Heart left ventricle (tissue), 16 donors: Measurements from ENCODE around the gene VWA5A. TPM values are rescaled to one million over a fixed set of nuclear protein-coding genes. Genes with fewer than 3 reads are reported as not detected.

Experiments
- ATAC-seq, 4 donors: fragments of 200-7000 bp; cut with Tn5 transposase; one replicate each; pipeline ENCODE4 v1.9.1; 2020 to 2022; ENCODE audit warnings: moderate library complexity in 4 of 4, mild to moderate bottlenecking in 3 of 4, moderate number of reproducible peaks in 1 of 4
- DNase-seq, 5 donors: peaks; one replicate each; pipeline ENCODE4 v3.0.0-alpha.2; 2020
- H3K27ac ChIP-seq, 12 donors: fragments of 200-600 bp; sonication (generic) in 4 of 12; one replicate each; pipeline versions ENCODE4 v1.5.0 to v1.8.0; 2016 to 2022; ENCODE audit warnings: mild to moderate bottlenecking in 2 of 12
- H3K27me3 ChIP-seq, 9 donors: fragments of 200-600 bp; sonication (generic) in 2 of 9; one replicate each; pipeline versions ENCODE4 v1.5.1 to v1.8.0; 2016 to 2022; ENCODE audit warnings: mild to moderate bottlenecking in 3 of 9
- H3K36me3 ChIP-seq, 9 donors: fragments of 200-600 bp; sonication (generic) in 2 of 9; one replicate each; pipeline versions ENCODE4 v1.5.0 to v1.8.0; 2018 to 2022; ENCODE audit warnings: mild to moderate bottlenecking in 2 of 9
- H3K4me1 ChIP-seq, 12 donors: fragments of 200-600 bp; sonication (generic) in 4 of 12; one replicate each; pipeline versions ENCODE4 v1.5.0 to v1.8.0; 2016 to 2022; ENCODE audit warnings: mild to moderate bottlenecking in 3 of 12
- H3K4me3 ChIP-seq, 12 donors: fragments of 200-600 bp; sonication (generic) in 4 of 12; one replicate each; pipeline versions ENCODE4 v1.5.0 to v1.8.0; 2017 to 2022; ENCODE audit warnings: mild to moderate bottlenecking in 9 of 12, moderate library complexity in 4 of 12
- H3K9me3 ChIP-seq, 12 donors: fragments of 200-600 bp; sonication (generic) in 4 of 12; one replicate each; pipeline versions ENCODE4 v1.5.0 to v1.8.0; 2016 to 2022; ENCODE audit warnings: mild to moderate bottlenecking in 1 of 12
- POLR2A ChIP-seq, 2 donors: fragments of 450-650 bp; IDR thresholded peaks; one replicate each; pipeline ENCODE4 v1.6.1; 2017; ENCODE audit warnings: antibody characterized with exemption in 2 of 2, mild to moderate bottlenecking in 2 of 2, moderate library complexity in 2 of 2
- WGBS, 4 donors: extraction: QIAGEN DNeasy Blood & Tissue Kit in 2 of 4; methylation state at CpG; one replicate each; pipeline versions ENCODE4 v1.1.5 to v1.1.7; 2013 to 2018; 5-methylcytosine and 5-hydroxymethylcytosine counted together
- intact Hi-C, 10 donors: fragments of 100-400 bp; cut with DNase I; formaldehyde crosslinking; loops; one replicate each; pipeline versions ENCODE4 v1.11.1 to v1.14.2; 2022
- polyA plus RNA-seq, 2 donors: library from polyadenylated mRNA; stranded (reverse); fragments of 200-250 nt; gene quantifications; one replicate each; pipeline ENCODE4 v1.2.3, GENCODE V29; 2013
- total RNA-seq, 9 donors: library from RNA; depleted of rRNA in 2 of 9; stranded (reverse); fragments of >200 nt in 2 of 9; fragmentation: NEBNext Ultra II Directional in 3 of 9; extraction: Animal tissue kit (Norgen Biotek cat#: 25700) in 3 of 9; gene quantifications; one replicate each; pipeline versions ENCODE4 v1.1.0 to v1.2.4, GENCODE V29; 2016 to 2023
- TF ChIP-seq, protein P1 (sequence below), 12 donors: fragments of 200-600 bp; sonication (generic) in 4 of 12; IDR thresholded peaks; one replicate each; pipeline versions ENCODE4 v1.5.0 to v1.8.0; 2018 to 2022; ENCODE audit warnings: antibody characterized with exemption in 12 of 12, mild to moderate bottlenecking in 5 of 12
- donor health status: ischemic (EF 13 %, LVEDD 7.1; RV severe dilation, severe dysfunction).
- donor health status: healthy with polysubstance abuse.
- donor health status: DM: no; HTN: yes; CAD: no.
- donor health status: DM: no; HTN: no; CAD: no.
- donor health status: ischemic (EF 25% LVEDD 6.9; RV normal size, moderate dysfunction).
- donor health status: ischemic (EF 25% LVEDD 5.7; RV mildly dilated, moderate dysfunction).
- donor health status: healthy.
- donor health status: DM: yes; HTN: yes; CAD: no.
- donor health status: ischemic (EF 35%, LVEDD 5.7; RV mildly dilated, moderate dysfunction).
- donor health status: nonischemic (EF 11% LVEDD 7.7; RV severe dilation, severe dysfunction).
- donor health status: DM: yes; HTN: yes; CAD: no.
- donor health status: PGD.
- donor health status: ischemic (EF 29% LVEDD 5.4; RV normal size, mild dysfunction).
- donor health status: nonischemic (EF 23%, LVEDD 6.1; RV moderate dilation, normal function).

VWA5A gene
- total and polyA plus RNA-seq, 11 donors: 1.2 to 13.7 (median 2.8) TPM

DNA sequence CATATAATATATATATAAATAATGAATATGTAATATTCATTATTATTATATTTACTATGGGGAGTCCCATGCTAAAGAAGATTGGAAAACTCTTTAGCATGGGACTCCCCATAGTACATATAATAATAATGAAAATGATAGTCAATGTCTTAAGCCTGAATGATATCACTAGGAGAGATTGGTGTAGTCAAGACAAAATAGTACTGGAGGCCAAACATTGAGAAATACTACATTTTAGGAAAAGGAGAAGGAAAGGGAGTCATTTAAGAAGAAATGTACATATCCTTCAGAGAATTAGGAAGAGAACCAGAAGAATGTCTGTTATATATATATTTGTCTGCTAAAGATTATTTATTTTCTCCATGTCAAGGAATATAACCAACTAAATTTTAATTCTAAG lies 5.0 kb upstream of the VWA5A start:
- intact Hi-C loops: no loop called here
- TF ChIP-seq POLR2A (IDR thresholded peaks at IDR 0.05): no peak
- TF ChIP-seq, protein P1, sequence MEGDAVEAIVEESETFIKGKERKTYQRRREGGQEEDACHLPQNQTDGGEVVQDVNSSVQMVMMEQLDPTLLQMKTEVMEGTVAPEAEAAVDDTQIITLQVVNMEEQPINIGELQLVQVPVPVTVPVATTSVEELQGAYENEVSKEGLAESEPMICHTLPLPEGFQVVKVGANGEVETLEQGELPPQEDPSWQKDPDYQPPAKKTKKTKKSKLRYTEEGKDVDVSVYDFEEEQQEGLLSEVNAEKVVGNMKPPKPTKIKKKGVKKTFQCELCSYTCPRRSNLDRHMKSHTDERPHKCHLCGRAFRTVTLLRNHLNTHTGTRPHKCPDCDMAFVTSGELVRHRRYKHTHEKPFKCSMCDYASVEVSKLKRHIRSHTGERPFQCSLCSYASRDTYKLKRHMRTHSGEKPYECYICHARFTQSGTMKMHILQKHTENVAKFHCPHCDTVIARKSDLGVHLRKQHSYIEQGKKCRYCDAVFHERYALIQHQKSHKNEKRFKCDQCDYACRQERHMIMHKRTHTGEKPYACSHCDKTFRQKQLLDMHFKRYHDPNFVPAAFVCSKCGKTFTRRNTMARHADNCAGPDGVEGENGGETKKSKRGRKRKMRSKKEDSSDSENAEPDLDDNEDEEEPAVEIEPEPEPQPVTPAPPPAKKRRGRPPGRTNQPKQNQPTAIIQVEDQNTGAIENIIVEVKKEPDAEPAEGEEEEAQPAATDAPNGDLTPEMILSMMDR (IDR thresholded peaks at IDR 0.05): no peak
- Histone ChIP-seq H3K4me1 (peaks cover 0 to 7% (median 2%) of the 10 kb centered on the region in 12 donors), H3K9me3 (no peaks in the 10 kb centered on the region), H3K27ac (no peak overlapping the region), H3K36me3 (no peaks in the 10 kb centered on the region), H3K4me3 (no peak overlapping the region), H3K27me3 (peaks cover 0 to 5% (median 0%) of the 10 kb centered on the region in 9 donors)
- DNase-seq (no peak), ATAC-seq (no peak)

DNA sequence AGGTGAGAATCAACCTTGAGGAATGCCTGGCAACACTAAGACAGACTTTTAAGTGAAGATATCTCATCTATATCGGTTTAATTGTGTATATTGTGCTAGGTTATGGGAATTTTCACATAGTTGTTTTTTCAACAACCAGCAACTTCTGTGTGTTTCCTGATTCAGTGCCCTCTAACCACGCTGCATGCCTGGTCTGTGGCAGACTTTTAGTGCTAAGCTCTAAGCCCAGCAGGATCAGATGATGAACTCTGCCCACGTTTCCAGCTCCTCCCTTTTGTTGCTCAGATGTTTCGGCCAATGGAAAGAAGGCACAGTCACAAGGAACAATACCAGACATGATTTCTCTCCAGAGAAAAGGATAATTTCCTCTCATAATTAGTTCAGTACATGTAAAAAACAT lies 1.4 kb upstream of the VWA5A start:
- no peak overlapping the region for H3K27ac ChIP-seq
- no peak overlapping the region for H3K4me3 ChIP-seq
- intact Hi-C loops: no loop called here
- no peaks in the 10 kb centered on the region for H3K27me3 ChIP-seq
- H3K36me3 ChIP-seq: peaks cover 0 to 17% (median 8%) of the 10 kb centered on the region in 9 donors
- no peak for TF ChIP-seq POLR2A (IDR thresholded peaks at IDR 0.05)
- TF ChIP-seq, protein P1 (IDR thresholded peaks at IDR 0.05): no peak
- H3K4me1 ChIP-seq: peaks cover 0 to 18% (median 4%) of the 10 kb centered on the region in 12 donors
- 60 to 67% (median 66%) methylated on average over 4 of the region's 4 CpGs for WGBS, 4 donors
- ATAC-seq (no peak), DNase-seq (no peak)
- no peaks in the 10 kb centered on the region for H3K9me3 ChIP-seq

DNA sequence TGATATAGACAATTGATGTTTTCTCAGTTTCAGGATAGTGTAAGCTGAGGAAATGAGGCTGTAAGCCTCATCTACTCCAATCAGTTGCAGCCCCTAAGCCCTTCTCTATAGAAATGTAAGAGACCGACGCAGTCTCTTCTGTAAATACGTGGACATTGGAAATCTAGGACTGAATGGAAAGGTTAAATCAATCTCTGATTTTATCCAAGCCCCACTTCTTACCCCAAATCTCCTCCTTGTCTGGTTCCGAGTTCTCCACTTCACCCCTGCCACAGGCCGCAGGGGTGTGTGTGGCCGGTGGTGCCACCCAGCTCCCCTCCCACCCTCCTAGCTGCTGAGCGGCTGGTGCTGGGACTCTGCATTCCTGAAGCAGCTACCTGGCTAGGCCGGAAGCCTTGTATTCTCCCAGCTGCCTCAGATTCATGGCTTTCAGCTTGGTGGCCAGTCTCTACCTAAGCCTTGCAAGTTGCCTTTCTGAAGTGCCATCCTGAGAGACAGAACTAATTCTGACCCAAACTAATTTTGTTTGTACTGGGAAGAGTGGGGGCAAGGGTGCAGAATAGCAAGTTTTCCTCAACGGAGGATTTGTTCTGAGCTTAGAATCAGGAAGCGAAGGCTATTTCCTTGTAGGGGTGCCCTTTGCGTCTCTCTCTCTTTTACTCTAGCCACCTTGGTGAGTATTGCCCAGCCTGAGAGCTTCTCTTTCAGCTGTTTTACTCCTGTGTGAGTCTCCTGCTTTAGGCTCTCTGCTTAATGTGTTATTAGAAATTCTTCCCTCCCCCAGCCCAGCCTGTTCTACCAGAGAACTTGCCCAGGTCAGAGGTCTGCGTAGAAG lies 749 bp downstream of the VWA5A start:
- Histone ChIP-seq H3K4me3 (peak overlapping the region; percentile 1 to 77 (median 62)), H3K27ac (peak overlapping the region in 6 of 12 donors; percentile 5 to 71 (median 36)), H3K36me3 (peaks cover 0 to 38% (median 19%) of the 10 kb centered on the region in 9 donors), H3K4me1 (peaks cover 0 to 18% (median 4%) of the 10 kb centered on the region in 12 donors), H3K9me3 (no peaks in the 10 kb centered on the region), H3K27me3 (no peaks in the 10 kb centered on the region)
- TF ChIP-seq, protein P1 (IDR thresholded peaks at IDR 0.05): no peak
- no peak for TF ChIP-seq POLR2A (IDR thresholded peaks at IDR 0.05)
- peak in 1 of 5 donors; percentile 28 for DNase-seq
- 45 to 53% (median 47%) methylated on average over 12 of the region's 12 CpGs for WGBS, 4 donors
- peak; percentile 13 to 55 (median 39) for ATAC-seq
- intact Hi-C loops: no loop called here

DNA sequence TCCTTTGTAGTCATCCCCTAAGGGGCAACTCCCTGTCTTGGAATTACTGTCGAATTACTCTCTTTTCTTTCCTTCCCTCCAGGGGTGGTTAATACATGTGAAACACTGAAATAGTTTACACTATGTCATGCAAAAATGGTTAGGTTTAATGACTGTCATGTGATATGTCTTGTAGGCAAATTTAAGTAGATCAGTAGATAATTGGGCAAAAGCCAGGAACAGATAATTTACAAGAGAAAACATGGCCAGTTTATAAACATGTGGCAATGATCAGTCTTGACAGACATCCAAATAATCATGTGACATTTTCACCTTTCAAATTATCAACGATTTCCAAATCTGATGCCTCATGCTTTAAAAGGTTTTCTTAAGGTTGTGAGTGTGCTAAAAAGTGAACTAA lies 3.9 kb downstream of the VWA5A start:
- no peak overlapping the region for H3K4me3 ChIP-seq
- 79 to 87% (median 82%) methylated on average over 2 of the region's 2 CpGs for WGBS, 4 donors
- no peak for ATAC-seq
- H3K9me3 ChIP-seq: no peaks in the 10 kb centered on the region
- H3K27me3 ChIP-seq: no peaks in the 10 kb centered on the region
- no peak overlapping the region for H3K27ac ChIP-seq
- no peak for TF ChIP-seq POLR2A (IDR thresholded peaks at IDR 0.05)
- TF ChIP-seq, protein P1 (IDR thresholded peaks at IDR 0.05): no peak
- intact Hi-C loops: no loop called here
- H3K4me1 ChIP-seq: peaks cover 0 to 18% (median 4%) of the 10 kb centered on the region in 12 donors
- no peak for DNase-seq
- peaks cover 0 to 68% (median 39%) of the 10 kb centered on the region in 9 donors for H3K36me3 ChIP-seq
